ENCODE data around the gene MIAT. TPM values are rescaled to one million over a fixed set of nuclear protein-coding genes. Genes with fewer than 3 reads are reported as not detected.
A peak's percentile ranks its signal among the peaks of the same experiment; 100 is the strongest.

MIAT gene
- total and polyA plus RNA-seq, 9 of the 15 experiments (the other 6 are each of a cell fraction or from before 2014, with no cell fraction given) = 0.03 to 0.93 (median 0.34) TPM

DNA sequence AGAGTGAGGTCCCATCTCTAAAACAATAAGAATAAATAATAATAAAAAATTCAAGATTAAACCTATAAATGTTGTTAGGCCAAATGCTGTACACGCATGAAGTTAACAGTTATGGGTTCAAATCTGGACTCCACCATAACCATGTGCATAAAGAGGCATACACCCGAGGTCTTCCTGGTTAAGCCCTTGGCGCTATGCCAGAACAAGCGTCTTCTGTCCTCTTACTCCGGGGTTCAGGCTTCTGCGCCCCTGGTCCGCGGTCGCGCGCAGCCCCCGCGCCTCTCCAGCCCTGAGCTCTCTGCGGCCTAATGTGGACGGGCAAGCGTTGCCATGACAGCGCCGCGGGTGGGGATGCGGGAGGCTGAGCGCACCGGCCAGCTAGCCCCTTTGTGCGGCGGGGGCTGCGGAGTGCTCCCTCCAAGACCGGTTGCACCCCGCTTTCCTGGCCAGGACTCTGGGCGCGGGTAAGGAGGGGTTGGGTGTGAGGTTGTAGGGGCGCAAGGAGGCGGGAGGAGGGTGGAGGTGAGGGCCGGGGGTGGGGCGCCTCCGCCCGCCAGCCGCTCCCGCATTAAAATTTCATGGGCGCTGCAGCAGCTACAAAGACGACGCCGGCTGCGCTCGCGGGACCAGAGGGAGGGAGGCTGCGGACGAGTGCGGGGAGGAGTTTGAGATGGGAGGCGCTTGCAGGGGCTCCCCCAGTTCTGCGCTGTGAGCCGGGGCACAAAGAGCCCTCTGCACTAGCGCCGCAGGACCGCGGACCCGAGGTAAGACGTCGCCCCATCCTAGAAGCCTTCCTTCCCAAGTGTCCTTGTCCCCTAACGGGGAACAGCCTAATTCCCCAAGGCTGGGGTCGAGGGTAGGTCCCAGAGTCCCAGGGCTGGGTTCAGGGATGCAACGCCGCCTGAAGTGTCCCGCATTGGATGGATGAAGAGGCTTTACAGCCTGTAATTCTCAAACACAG, at the start of gene MIAT (continued):
- TF ChIP-seq SNIP1 (IDR thresholded peaks at IDR 0.05; ENCODE audit: low read depth) (no peak), MIER1 (IDR thresholded peaks at IDR 0.05; ENCODE audit: low read depth) (no peak)
- TF ChIP-seq, protein P1, sequence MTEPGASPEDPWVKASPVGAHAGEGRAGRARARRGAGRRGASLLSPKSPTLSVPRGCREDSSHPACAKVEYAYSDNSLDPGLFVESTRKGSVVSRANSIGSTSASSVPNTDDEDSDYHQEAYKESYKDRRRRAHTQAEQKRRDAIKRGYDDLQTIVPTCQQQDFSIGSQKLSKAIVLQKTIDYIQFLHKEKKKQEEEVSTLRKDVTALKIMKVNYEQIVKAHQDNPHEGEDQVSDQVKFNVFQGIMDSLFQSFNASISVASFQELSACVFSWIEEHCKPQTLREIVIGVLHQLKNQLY (CRISPR knock-in tag; conservative IDR thresholded peaks at IDR 0.05) = no peak

- H4K20me1 ChIP-seq (replicated peaks; ENCODE audit: control insufficient read depth, insufficient read depth, low read length) = no peaks in the 10 kb centered on the region
- no TSS peak for BruUV-seq (replicated peaks)
- H3K4me2 ChIP-seq (ENCODE audit: insufficient read depth, low read length) = 0 out of 2 replicates have a peak overlapping the region, but pooled peaks have one; percentile 5
- ChIA-PET CTCF (ENCODE audit: low intra/inter-chr PET ratio) (no interaction called here), POLR2A (interaction anchor here (1.0 kb wide), 1 partner anchor 34 kb away, joined by 4 read pairs; no protein-coding TSS in a partner anchor)
- TF ChIP-seq, protein P2, sequence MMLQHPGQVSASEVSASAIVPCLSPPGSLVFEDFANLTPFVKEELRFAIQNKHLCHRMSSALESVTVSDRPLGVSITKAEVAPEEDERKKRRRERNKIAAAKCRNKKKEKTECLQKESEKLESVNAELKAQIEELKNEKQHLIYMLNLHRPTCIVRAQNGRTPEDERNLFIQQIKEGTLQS (IDR thresholded peaks at IDR 0.05) = no peak
- TF ChIP-seq, protein P2 (CRISPR knock-in tag; conservative IDR thresholded peaks at IDR 0.05) = no peak
- no peak for TF ChIP-seq HNRNPLL (IDR thresholded peaks at IDR 0.05; ENCODE audit: low read depth, low read length, poor library complexity, severe bottlenecking)
- peak; percentile 68 for TF ChIP-seq ADNP (tag; IDR thresholded peaks at IDR 0.05)
- TF ChIP-seq RCOR1 (IDR thresholded peaks at IDR 0.05; ENCODE audit: borderline replicate concordance in 1 of 2, low read depth in 2 of 2, low read length in 2 of 2) = peak in 1 of 2 experiments; percentile 34; a peak in 1 of 4 replicates
- 0 out of 2 replicates have a peak, but pooled peaks have one; percentile 38 for TF ChIP-seq CBX1 (IDR thresholded peaks at IDR 0.05; ENCODE audit: low read depth)
- TF ChIP-seq HDAC6 (IDR thresholded peaks at IDR 0.05; ENCODE audit: low read depth, low read length) = no peak
- TF ChIP-seq ZFP36 (IDR thresholded peaks at IDR 0.05; ENCODE audit: low read depth, low read length, partially characterized antibody) = peak; percentile 90
- no peak for TF ChIP-seq ZC3H8 (IDR thresholded peaks at IDR 0.05)
- TF ChIP-seq BCOR (IDR thresholded peaks at IDR 0.05) = peak; percentile 95
- peak; percentile 59; the same call in 1 of the 2 replicates for TF ChIP-seq HDAC2 (IDR thresholded peaks at IDR 0.05)
- peak; percentile 95 for TF ChIP-seq RBM25 (IDR thresholded peaks at IDR 0.05; ENCODE audit: low read depth, low read length, severe bottlenecking)
- TF ChIP-seq FOXJ3 (CRISPR knock-in tag; IDR thresholded peaks at IDR 0.05) = no peak
- TF ChIP-seq SMARCA5 (IDR thresholded peaks at IDR 0.05) = peak; percentile 81
- TF ChIP-seq PTBP1 (IDR thresholded peaks at IDR 0.05; ENCODE audit: low read depth, low read length) = 0 out of 2 replicates have a peak, but pooled peaks have one; percentile 37
- peak in 1 of 2 experiments; percentile 80; a peak in 2 of 4 replicates for TF ChIP-seq KDM1A (IDR thresholded peaks at IDR 0.05)
- H3K27ac ChIP-seq (ENCODE audit: extremely low read depth, low read depth, low read length) = no peak overlapping the region
- H2AFZ ChIP-seq (ENCODE audit: low read depth, low read length) = 0 out of 2 replicates have a peak overlapping the region, but pooled peaks have one; percentile 45
- no peaks in the 10 kb centered on the region for H3K36me3 ChIP-seq (ENCODE audit: control insufficient read depth, insufficient read depth, low read length)
- no peaks in the 10 kb centered on the region for H3K9me3 ChIP-seq (replicated peaks; ENCODE audit: control insufficient read depth, insufficient read depth, low read depth, low read length)
- no peak overlapping the region for H3K4me3 ChIP-seq
- intact Hi-C loops (cut with micrococcal nuclease) = no loop called here
- DNase-seq (ENCODE audit: extremely low read depth in 1 of 4, low spot score in 3 of 4) (no peak), ATAC-seq (no peak), FAIRE-seq (no peak)
- in situ Hi-C loops (cut with MboI) = no loop called here
- H3K9me1 ChIP-seq (ENCODE audit: control insufficient read depth, insufficient read depth, low read length) = no peaks in the 10 kb centered on the region
- no peak overlapping the region for H3K9ac ChIP-seq (ENCODE audit: insufficient read depth in 1 of 2, low read depth in 2 of 2, low read length in 2 of 2)
- H3K79me2 ChIP-seq (ENCODE audit: control insufficient read depth, insufficient read depth, low read length) = no peaks in the 10 kb centered on the region
- peaks cover 11 to 13% of the 10 kb centered on the region in 2 experiments; a peak in 4 of 5 replicates for H3K4me1 ChIP-seq (replicated peaks in 1 of 2; ENCODE audit: control insufficient read depth in 2 of 2, insufficient read depth in 2 of 2, low read length in 2 of 2)
- H3K27me3 ChIP-seq (ENCODE audit: control insufficient read depth in 2 of 2, insufficient read depth in 2 of 2, low read length in 2 of 2) = no peaks in the 10 kb centered on the region
- 14% methylated on average over 2 of the region's 2 CpGs for WGBS (ENCODE audit: insufficient coverage, low coverage, missing lambda C conversion rate)
These were observed 49.3 kb upstream of the MIAT start for GRCh38 chr22:26608129-26608528.
